HepG2 (cell line): ENCODE measurements around the gene MYL9. TPM values are rescaled to one million over a fixed set of nuclear protein-coding genes. Genes with fewer than 3 reads are reported as not detected.
A peak's percentile ranks its signal among the peaks of the same experiment; 100 is the strongest.

ENCODE experiments used
- AGO2 ChIP-seq: fragments of 200-400 bp; formaldehyde crosslinking; optimal IDR thresholded peaks from 2 replicates; pipeline ENCODE3; 2017; ENCODE audit warnings: mild to moderate bottlenecking, low read depth, low read length, moderate library complexity
- CBX5 ChIP-seq: sonication (generic); formaldehyde crosslinking; IDR thresholded peaks from 2 replicates; pipeline ENCODE4 v1.4.0; 2020; ENCODE audit warnings: missing genetic modification reagents, borderline replicate concordance
- FIP1L1 ChIP-seq: fragments of 200-400 bp; formaldehyde crosslinking; IDR thresholded peaks from 2 replicates; pipeline ENCODE4 v1.6.1; 2018; ENCODE audit warnings: low read depth, mild to moderate bottlenecking, low read length, moderate library complexity, borderline replicate concordance; ENCODE audit not compliant: insufficient read depth
- FOXO1 ChIP-seq: sonication (generic); formaldehyde crosslinking; IDR thresholded peaks from 2 replicates; pipeline ENCODE4 v1.4.0; 2020; ENCODE audit warnings: missing genetic modification reagents
- HDAC1 ChIP-seq: sonication (generic); formaldehyde crosslinking; IDR thresholded peaks from 2 replicates; pipeline ENCODE4 v1.5.1; 2020; ENCODE audit warnings: mild to moderate bottlenecking, missing genetic modification reagents
- HNRNPUL1 ChIP-seq: fragments of 200-400 bp; formaldehyde crosslinking; IDR thresholded peaks from 2 replicates; pipeline ENCODE4 v1.6.1; 2017; ENCODE audit warnings: low read depth, mild to moderate bottlenecking, low read length, moderate library complexity
- JUND ChIP-seq: sonication (generic); formaldehyde crosslinking; IDR thresholded peaks from 2 replicates; pipeline ENCODE4 v1.8.0; 2022; ENCODE audit warnings: mild to moderate bottlenecking, missing genetic modification reagents
- MEIS1 ChIP-seq: sonication (generic); formaldehyde crosslinking; IDR thresholded peaks from 2 replicates; pipeline ENCODE4 v1.9.0; 2021; ENCODE audit warnings: mild to moderate bottlenecking, missing genetic modification reagents, moderate library complexity, borderline replicate concordance
- RARG ChIP-seq: sonication (generic); formaldehyde crosslinking; IDR thresholded peaks from 2 replicates; pipeline ENCODE4 v1.4.0; 2020; ENCODE audit warnings: low read depth, mild to moderate bottlenecking, missing genetic modification reagents
- RBM39 ChIP-seq: fragments of 200-400 bp; formaldehyde crosslinking; IDR thresholded peaks from one replicate; pipeline ENCODE4 v1.6.1; 2018; ENCODE audit warnings: antibody characterized with exemption, mild to moderate bottlenecking, low read depth, low read length; ENCODE audit not compliant: poor library complexity, severe bottlenecking
- REXO4 ChIP-seq: sonication (generic); formaldehyde crosslinking; IDR thresholded peaks from 2 replicates; pipeline ENCODE4 v1.8.0; 2022; ENCODE audit warnings: missing genetic modification reagents, mild to moderate bottlenecking, borderline replicate concordance
- SIX4 ChIP-seq: sonication (generic); formaldehyde crosslinking; IDR thresholded peaks from 2 replicates; pipeline ENCODE4 v1.4.0; 2020; ENCODE audit warnings: missing genetic modification reagents
- SMARCC2 ChIP-seq: fragments of 450-650 bp; IDR thresholded peaks from 2 replicates; pipeline ENCODE4 v1.6.1; 2017; ENCODE audit warnings: antibody characterized with exemption, mild to moderate bottlenecking
- SNRNP70 ChIP-seq: fragments of 200-400 bp; formaldehyde crosslinking; IDR thresholded peaks from 2 replicates; pipeline ENCODE4 v1.6.1; 2017; ENCODE audit warnings: mild to moderate bottlenecking, low read depth, low read length, moderate library complexity
- TCF7L2 ChIP-seq: IDR thresholded peaks from 2 replicates; pipeline ENCODE4 v1.6.1; 2011; ENCODE audit warnings: mild to moderate bottlenecking, low read depth, low read length, moderate library complexity
- TP53 ChIP-seq: sonication (generic); formaldehyde crosslinking; conservative IDR thresholded peaks from 2 replicates; pipeline ENCODE4 v1.4.0; 2020; ENCODE audit warnings: missing genetic modification reagents
- ZNF24 ChIP-seq: fragments of 450-650 bp; IDR thresholded peaks from 2 replicates; pipeline ENCODE4 v1.6.1; 2017; ENCODE audit warnings: antibody characterized with exemption, mild to moderate bottlenecking
- ZNF282 ChIP-seq: fragments of 450-650 bp; IDR thresholded peaks from 2 replicates; pipeline ENCODE4 v1.6.1; 2018; ENCODE audit not compliant: partially characterized antibody
- ZNF549 ChIP-seq: sonication (generic); formaldehyde crosslinking; IDR thresholded peaks from 2 replicates; pipeline ENCODE4 v1.5.0; 2020; ENCODE audit warnings: missing genetic modification reagents
- ZNF724P ChIP-seq: sonication (generic); formaldehyde crosslinking; IDR thresholded peaks from 2 replicates; pipeline ENCODE4 v1.8.0; 2022; ENCODE audit warnings: missing genetic modification reagents, borderline replicate concordance
- polyA plus RNA-seq, 8 experiments: library from polyadenylated mRNA; depleted of rRNA in 3 of 8; stranded (reverse) in 7 of 8; unstranded in 1 of 8; fragments of >200 nt; fragmentation: Illumina TruSeq in 4 of 8; extraction: Trizol in 4 of 8; gene quantifications; 2 replicates each; pipeline versions ENCODE4 v1.2.1 to v1.2.3, GENCODE V29; 2011 to 2016; ENCODE audit warnings: low read depth in 4 of 8, missing spikeins in 1 of 8, mixed read lengths in 1 of 8; ENCODE audit not compliant: insufficient read depth in 1 of 8
- total RNA-seq, 5 experiments: library from RNA; depleted of rRNA; stranded (reverse); fragments of >200 nt; fragmentation: Illumina TruSeq; extraction: Trizol; gene quantifications; 2 replicates each; pipeline ENCODE4 v1.2.3, GENCODE V29; 2016; ENCODE audit warnings: low read depth in 1 of 5
- TF ChIP-seq, protein P1 (sequence below): sonication (generic); formaldehyde crosslinking; IDR thresholded peaks from 2 replicates; pipeline ENCODE4 v1.8.0; 2022; ENCODE audit warnings: mild to moderate bottlenecking, missing genetic modification reagents; ENCODE audit not compliant: insufficient replicate concordance
- TF ChIP-seq, protein P2 (sequence below): IDR thresholded peaks from 2 replicates; pipeline ENCODE4 v1.6.1; 2016; ENCODE audit warnings: control low read depth
- TF ChIP-seq, protein P3 (sequence below): sonication (generic); formaldehyde crosslinking; IDR thresholded peaks from 2 replicates; pipeline ENCODE4 v1.4.0; 2020; ENCODE audit warnings: mild to moderate bottlenecking, missing genetic modification reagents
- TF ChIP-seq, protein P4 (sequence below): sonication (generic); formaldehyde crosslinking; conservative IDR thresholded peaks from 2 replicates; pipeline ENCODE4 v1.4.0; 2020; ENCODE audit warnings: missing genetic modification reagents
- TF ChIP-seq, protein P5 (sequence below): sonication (generic); formaldehyde crosslinking; IDR thresholded peaks from 2 replicates; pipeline ENCODE4 v1.4.0; 2020; ENCODE audit warnings: missing genetic modification reagents

The MYL9 gene
- total and polyA plus RNA-seq, 2 of the 13 experiments (the other 11 are each of a cell fraction or from before 2014, with no cell fraction given) = 0.87 to 2.2 TPM

DNA sequence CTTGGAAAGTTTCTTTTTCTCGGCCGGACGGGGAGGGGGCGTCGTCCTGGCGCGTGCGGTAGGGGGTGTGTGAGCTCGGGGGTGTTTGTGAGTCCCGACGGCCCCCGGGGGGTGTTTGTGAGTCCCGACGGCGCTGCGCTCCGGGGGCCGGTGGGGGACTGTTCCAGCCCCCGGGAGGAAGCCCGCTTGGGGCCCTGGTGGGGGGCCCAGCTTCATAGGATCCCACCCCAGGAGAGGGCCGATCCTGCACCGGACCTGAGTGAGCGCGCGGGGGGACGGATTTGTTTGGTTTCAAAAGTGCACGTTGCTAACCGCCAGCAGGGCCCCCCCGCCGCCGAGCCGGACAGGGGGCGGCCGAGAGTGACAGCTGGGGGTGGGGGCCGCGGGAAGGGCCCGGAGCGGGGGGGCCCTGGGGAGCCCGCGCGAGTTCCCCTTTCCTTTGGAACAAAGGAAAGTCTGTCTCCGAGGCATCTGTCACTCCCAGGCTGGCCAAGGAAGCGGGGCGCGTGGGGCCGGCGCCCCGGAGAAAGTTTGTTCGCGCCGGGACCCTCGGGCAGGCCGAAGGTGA lies 32.6 kb downstream of the MYL9 start (continued):
- no peak for TF ChIP-seq SIX4 (CRISPR knock-in tag)
- TF ChIP-seq MEIS1 (CRISPR knock-in tag) = no peak; the same call in 1 of the 2 replicates
- no peak for TF ChIP-seq ZNF282
- TF ChIP-seq TP53 = no peak
- no peak for TF ChIP-seq SMARCC2
- TF ChIP-seq, protein P1, sequence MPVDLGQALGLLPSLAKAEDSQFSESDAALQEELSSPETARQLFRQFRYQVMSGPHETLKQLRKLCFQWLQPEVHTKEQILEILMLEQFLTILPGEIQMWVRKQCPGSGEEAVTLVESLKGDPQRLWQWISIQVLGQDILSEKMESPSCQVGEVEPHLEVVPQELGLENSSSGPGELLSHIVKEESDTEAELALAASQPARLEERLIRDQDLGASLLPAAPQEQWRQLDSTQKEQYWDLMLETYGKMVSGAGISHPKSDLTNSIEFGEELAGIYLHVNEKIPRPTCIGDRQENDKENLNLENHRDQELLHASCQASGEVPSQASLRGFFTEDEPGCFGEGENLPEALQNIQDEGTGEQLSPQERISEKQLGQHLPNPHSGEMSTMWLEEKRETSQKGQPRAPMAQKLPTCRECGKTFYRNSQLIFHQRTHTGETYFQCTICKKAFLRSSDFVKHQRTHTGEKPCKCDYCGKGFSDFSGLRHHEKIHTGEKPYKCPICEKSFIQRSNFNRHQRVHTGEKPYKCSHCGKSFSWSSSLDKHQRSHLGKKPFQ (CRISPR knock-in tag) = peak; percentile 38
- TF ChIP-seq SNRNP70 = no peak
- no peak for TF ChIP-seq REXO4 (CRISPR knock-in tag)
- no peak for TF ChIP-seq FIP1L1
- TF ChIP-seq HNRNPUL1 = no peak
- TF ChIP-seq FOXO1 (CRISPR knock-in tag) = no peak
- TF ChIP-seq AGO2 = peak; percentile 48
- TF ChIP-seq, protein P2, sequence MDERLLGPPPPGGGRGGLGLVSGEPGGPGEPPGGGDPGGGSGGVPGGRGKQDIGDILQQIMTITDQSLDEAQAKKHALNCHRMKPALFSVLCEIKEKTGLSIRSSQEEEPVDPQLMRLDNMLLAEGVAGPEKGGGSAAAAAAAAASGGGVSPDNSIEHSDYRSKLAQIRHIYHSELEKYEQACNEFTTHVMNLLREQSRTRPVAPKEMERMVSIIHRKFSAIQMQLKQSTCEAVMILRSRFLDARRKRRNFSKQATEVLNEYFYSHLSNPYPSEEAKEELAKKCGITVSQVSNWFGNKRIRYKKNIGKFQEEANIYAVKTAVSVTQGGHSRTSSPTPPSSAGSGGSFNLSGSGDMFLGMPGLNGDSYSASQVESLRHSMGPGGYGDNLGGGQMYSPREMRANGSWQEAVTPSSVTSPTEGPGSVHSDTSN = no peak
- no peak for TF ChIP-seq CBX5 (CRISPR knock-in tag)
- no peak for TF ChIP-seq ZNF24
- TF ChIP-seq JUND = 0 out of 2 replicates have a peak, but pooled peaks have one; percentile 16
- TF ChIP-seq, protein P3, sequence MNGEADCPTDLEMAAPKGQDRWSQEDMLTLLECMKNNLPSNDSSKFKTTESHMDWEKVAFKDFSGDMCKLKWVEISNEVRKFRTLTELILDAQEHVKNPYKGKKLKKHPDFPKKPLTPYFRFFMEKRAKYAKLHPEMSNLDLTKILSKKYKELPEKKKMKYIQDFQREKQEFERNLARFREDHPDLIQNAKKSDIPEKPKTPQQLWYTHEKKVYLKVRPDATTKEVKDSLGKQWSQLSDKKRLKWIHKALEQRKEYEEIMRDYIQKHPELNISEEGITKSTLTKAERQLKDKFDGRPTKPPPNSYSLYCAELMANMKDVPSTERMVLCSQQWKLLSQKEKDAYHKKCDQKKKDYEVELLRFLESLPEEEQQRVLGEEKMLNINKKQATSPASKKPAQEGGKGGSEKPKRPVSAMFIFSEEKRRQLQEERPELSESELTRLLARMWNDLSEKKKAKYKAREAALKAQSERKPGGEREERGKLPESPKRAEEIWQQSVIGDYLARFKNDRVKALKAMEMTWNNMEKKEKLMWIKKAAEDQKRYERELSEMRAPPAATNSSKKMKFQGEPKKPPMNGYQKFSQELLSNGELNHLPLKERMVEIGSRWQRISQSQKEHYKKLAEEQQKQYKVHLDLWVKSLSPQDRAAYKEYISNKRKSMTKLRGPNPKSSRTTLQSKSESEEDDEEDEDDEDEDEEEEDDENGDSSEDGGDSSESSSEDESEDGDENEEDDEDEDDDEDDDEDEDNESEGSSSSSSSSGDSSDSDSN (CRISPR knock-in tag) = no peak; the same call in 1 of the 2 replicates
- TF ChIP-seq RBM39 = no peak
- no peak for TF ChIP-seq TCF7L2
- TF ChIP-seq ZNF724P (CRISPR knock-in tag) = no peak
- TF ChIP-seq HDAC1 (CRISPR knock-in tag) = no peak
- TF ChIP-seq RARG (CRISPR knock-in tag) = no peak
- no peak for TF ChIP-seq ZNF549
- TF ChIP-seq, protein P4, sequence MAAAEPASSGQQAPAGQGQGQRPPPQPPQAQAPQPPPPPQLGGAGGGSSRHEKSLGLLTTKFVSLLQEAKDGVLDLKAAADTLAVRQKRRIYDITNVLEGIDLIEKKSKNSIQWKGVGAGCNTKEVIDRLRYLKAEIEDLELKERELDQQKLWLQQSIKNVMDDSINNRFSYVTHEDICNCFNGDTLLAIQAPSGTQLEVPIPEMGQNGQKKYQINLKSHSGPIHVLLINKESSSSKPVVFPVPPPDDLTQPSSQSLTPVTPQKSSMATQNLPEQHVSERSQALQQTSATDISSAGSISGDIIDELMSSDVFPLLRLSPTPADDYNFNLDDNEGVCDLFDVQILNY = no peak
- TF ChIP-seq, protein P5, sequence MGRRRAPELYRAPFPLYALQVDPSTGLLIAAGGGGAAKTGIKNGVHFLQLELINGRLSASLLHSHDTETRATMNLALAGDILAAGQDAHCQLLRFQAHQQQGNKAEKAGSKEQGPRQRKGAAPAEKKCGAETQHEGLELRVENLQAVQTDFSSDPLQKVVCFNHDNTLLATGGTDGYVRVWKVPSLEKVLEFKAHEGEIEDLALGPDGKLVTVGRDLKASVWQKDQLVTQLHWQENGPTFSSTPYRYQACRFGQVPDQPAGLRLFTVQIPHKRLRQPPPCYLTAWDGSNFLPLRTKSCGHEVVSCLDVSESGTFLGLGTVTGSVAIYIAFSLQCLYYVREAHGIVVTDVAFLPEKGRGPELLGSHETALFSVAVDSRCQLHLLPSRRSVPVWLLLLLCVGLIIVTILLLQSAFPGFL (CRISPR knock-in tag) = no peak
